HG03575 (cell line): ENCODE measurements around the gene REM2.
"Not testable (repeated sequence)": the region's sequence is repeated elsewhere in the genome, so short reads cannot be mapped to it uniquely, and the experiment has no call there.

Source experiments
- ATAC-seq: cut with Tn5 transposase; IDR thresholded peaks from one replicate; pipeline ENCODE4 v1.9.1; 2021; ENCODE audit not compliant: unreplicated experiment, insufficient number of reproducible peaks, low FRiP score; ENCODE audit errors: extremely low read depth

REM2 gene

DNA sequence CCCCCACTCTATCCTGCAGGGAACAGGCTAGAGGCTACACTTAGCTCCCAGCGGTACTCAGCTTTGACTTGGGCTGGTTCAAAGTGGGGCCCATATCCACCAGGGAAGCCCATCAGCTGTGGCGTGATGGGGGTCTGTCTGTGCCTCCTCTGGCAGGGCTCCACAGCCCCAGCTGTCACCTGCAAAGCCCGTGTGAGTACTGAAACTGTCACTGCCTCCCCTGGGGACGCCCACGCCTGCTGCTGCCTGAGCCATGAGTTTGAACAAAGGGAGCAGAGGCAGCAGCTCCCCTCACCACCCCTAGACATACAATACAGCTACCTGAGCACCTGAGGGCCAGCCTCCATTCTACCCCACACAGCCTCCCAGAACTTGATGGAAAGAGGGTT is 5.0 kb downstream of the REM2 start:
- no peak for ATAC-seq

GRCh38 chr14:22888662-22889061 is 5.6 kb downstream of the REM2 start:
- ATAC-seq, result no peak

DNA sequence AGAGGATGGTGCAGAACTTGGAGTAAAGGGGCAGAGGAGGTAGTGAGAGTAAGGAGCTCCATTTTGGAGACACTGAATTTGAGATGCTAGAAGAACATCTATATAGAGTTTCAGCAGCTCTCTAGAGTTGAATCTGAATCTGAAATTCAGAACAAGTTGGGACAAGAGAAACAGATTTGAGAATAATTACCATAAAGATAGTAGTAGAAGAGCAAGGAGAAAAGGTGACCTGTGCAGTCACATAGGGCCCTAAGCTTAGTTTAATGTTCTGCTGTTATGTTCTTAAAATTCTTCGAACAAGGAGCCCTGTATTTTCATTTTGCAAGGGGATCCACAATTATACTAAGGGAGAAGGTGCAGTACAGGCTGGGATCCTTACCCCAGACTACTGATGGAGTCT is 7.4 kb downstream of the REM2 start:
- no peak for ATAC-seq

GRCh38 chr14:22892488-22892887 is 9.5 kb downstream of the REM2 start:
- no peak for ATAC-seq

GRCh38 chr14:22893706-22894105 is 10.7 kb downstream of the REM2 start:
- no peak for ATAC-seq

DNA sequence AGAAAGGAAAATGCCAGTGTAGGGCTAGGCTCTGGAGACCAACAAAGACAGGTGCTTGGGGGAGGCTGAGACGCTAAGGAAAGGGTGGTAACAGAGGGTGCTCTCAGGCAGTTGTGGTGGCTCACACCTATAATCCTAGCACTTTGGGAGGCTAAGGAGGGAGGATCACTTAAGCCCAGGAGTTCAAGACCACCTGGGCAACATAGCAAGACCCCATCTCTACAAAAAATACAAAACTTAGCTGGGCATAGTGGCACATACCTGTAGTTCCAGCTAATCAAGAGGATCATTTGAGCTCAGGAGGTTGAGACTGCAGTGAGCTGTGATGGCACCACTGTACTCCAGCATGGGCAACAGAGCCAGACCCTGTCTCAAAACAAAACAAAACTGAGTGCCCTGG is 12.4 kb downstream of the REM2 start:
- ATAC-seq, result no peak

- no peak for ATAC-seq
Observed at GRCh38 chr14:22896356-22896755, 13.3 kb downstream of the REM2 start.

- ATAC-seq, result no peak
Observed at GRCh38 chr14:22896760-22897159, 13.7 kb downstream of the REM2 start.

- ATAC-seq, result no peak
Observed at GRCh38 chr14:22897357-22897756, 14.3 kb downstream of the REM2 start.

GRCh38 chr14:22898302-22899090 is 15.5 kb downstream of the REM2 start:
- ATAC-seq, result no peak

DNA sequence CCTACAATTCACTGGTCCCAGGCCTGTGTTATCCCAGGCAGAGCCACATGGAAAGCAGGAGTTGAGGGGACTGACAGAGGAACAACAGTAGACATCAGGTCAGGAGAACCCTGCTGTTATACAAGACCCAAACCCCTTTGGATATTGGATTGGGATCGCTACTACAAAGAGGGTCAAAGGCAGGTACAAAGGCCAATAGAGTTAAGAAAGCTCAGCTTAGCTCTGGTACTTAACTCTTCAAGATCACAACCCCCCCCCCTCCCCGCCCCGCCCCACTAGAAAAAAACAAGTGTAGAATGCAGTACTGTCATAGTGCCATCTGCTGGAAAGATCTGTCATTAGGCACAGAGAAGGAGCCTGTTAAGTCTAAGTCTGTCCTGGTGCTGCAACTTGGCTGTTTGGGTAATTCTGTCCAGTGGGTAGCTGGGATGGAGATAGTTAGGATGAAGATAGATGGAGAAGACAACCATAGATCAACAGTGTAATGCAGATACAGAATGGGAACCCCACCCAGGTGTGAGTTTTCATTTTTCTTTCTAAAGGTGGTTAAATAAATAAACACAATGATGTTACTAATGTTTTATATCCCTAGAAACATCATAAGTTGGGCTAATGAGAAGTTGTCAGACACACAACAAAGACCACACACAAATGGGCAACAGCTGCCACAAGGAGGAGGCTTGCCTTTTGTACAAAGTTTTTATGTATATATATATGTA is 17.2 kb downstream of the REM2 start:
- ATAC-seq, result no peak

- ATAC-seq, result no peak
Observed at GRCh38 chr14:22901799-22902198, 18.8 kb downstream of the REM2 start.

DNA sequence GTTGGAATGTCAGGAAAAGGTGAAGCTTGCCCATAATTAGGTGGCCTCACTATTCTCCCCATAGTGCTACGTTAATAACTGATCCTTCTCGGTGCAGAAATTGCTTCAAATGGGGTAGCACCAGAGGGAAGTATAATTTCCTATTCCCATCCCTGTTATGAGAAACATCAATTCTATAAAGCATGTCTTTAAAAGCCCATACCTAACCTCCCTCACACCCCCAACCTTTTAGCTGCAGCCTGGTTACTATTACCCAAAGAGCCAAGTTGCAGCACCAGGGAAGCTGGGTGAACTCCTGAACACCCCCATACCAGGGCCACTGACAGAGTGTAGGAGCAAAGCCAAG is 20.7 kb downstream of the REM2 start:
- no peak for ATAC-seq

GRCh38 chr14:22905627-22906026 is 22.6 kb downstream of the REM2 start:
- no peak for ATAC-seq

DNA sequence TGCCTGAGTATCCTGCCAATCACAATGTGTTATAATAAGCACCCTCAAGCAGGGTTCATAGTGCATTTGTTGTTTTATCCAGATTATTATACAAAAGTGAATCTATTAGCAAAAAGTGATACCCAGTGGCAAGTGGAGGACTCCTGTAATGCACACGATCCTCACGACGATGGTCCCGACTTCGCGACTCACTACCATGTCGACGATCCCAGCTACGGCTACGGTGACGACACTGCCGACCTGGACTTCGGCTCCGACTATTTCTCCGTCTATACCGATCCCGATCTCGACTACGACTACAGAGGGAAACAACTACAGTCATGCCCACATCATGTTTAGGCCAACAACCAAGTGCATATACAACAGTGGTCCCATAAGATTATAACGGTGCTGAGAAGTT is 23.1 kb downstream of the REM2 start:
- ATAC-seq, result no peak

GRCh38 chr14:22907429-22907828 is 24.4 kb downstream of the REM2 start:
- ATAC-seq, result no peak

DNA sequence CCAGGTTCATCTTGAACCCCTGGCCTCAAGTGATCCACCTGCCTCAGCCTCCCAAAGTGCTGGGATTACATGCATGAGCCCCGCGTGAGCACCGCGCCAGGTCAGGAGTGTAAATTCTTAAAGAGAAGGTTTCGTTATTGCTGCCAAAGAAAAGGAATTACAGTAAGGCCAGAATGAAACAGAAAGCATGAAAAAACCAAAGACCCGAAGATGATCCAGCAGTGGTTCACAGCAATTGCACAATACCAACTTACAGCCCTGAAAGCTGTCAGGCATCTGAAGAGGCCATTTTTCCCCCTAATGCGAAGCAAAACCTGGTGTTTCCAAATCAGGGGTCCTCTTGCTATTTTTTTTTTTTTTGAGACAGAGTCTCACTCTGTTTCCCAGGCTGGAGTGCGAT is 25.6 kb downstream of the REM2 start:
- no peak for ATAC-seq

GRCh38 chr14:22910916-22911315 is 27.9 kb downstream of the REM2 start:
- ATAC-seq, result no peak

- ATAC-seq, result not testable (repeated sequence)
Observed at GRCh38 chr14:22914836-22915235, 31.8 kb downstream of the REM2 start.

DNA sequence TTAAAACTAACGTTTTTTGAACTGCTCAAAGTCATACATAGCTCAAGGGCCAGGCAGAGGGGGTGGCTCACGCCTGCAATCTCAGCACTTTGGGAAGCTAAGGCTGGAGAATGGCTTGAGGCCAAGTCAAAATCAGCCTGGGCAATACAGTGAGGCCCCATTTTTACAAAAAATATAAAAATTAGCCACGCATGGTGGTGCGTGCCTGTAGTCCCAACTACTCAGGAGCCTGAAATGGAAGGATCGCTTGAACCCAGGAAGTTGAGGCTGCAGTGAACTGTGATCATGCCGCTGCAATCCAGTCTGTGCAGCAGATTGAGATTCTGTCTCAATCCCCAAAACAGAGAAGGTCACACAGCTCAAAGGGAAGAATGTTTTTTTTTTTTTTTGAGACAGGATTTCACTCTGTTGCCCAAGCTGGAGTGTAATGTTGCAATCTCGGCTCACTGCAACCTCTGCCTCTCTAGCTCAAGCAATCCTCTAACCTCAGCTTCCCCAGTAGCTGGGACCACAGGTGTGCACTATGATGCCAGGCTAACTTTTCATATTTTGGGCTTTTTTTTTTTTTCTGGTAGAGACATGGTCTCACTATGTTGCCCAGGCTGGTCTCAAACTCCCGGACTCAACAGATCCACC is 33.0 kb downstream of the REM2 start:
- ATAC-seq, result no peak
